Adrenal gland (tissue), 5 donors: ENCODE results near the gene RPTOR.

Experiments used
- POLR2A ChIP-seq, 2 donors: fragments of 450-650 bp; IDR thresholded peaks; one replicate each; pipeline ENCODE4 v1.6.1; 2017; ENCODE audit warnings: antibody characterized with exemption in 2 of 2, mild to moderate bottlenecking in 2 of 2, moderate library complexity in 1 of 2
- TF ChIP-seq, protein P1 (sequence below), 6 experiments: fragments of 450-650 bp in 4 of 6; fragments of 200-600 bp in 2 of 6; sonication (generic) in 1 of 6; IDR thresholded peaks; 1 replicate in 5 of 6; 2 replicates in 1 of 6; pipeline versions ENCODE4 v1.5.1 to v1.8.0; 2016 to 2021; ENCODE audit warnings: antibody characterized with exemption in 6 of 6, mild to moderate bottlenecking in 2 of 6, moderate library complexity in 1 of 6
- donor health status: DM: no; HTN: no; CAD: no.

DNA sequence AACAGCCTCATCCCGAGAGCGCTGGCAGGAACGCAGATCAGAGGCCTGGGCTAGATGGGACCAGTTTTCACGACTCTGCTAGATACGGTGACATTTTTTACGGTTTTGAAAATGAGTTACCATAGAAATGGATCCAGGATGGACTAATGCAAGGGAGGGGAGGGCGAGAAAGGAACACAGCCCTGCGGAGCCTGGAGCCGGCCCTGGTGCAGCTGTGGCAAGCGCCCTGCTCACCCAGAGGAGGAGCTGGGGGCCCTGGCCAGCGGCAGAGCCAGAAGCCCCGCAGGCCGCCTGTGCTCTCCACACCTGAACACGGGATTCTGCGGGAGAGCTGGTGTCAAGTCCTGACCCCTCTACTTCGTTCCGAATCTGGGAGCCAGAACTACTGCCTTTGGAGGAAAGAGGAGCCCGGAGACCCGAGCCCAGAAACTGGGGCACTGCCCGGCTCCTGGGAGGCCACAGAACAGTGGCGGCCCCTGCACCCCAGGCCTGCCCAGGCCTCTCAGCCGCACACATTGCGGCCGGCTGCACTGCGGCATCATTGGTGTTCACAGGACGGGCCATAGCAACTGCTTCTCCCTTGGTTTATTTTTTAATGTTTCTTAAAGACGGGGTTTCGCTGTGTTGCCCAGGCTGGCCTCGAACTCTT is 358.4 kb downstream of the RPTOR start:
- TF ChIP-seq, protein P1, sequence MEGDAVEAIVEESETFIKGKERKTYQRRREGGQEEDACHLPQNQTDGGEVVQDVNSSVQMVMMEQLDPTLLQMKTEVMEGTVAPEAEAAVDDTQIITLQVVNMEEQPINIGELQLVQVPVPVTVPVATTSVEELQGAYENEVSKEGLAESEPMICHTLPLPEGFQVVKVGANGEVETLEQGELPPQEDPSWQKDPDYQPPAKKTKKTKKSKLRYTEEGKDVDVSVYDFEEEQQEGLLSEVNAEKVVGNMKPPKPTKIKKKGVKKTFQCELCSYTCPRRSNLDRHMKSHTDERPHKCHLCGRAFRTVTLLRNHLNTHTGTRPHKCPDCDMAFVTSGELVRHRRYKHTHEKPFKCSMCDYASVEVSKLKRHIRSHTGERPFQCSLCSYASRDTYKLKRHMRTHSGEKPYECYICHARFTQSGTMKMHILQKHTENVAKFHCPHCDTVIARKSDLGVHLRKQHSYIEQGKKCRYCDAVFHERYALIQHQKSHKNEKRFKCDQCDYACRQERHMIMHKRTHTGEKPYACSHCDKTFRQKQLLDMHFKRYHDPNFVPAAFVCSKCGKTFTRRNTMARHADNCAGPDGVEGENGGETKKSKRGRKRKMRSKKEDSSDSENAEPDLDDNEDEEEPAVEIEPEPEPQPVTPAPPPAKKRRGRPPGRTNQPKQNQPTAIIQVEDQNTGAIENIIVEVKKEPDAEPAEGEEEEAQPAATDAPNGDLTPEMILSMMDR (IDR thresholded peaks at IDR 0.05) = no peak
- TF ChIP-seq POLR2A (IDR thresholded peaks at IDR 0.05) = no peak
